ENCODE data around the gene WDR54. TPM values are rescaled to one million over a fixed set of nuclear protein-coding genes. Genes with fewer than 3 reads are reported as not detected.
A peak's percentile ranks its signal among the peaks of the same experiment; 100 is the strongest.

The WDR54 gene
- total and polyA plus RNA-seq, 10 of the 15 experiments (the other 5 are each of a cell fraction or from before 2014, with no cell fraction given): 38.2 to 116 (median 89.1) TPM

GRCh38 chr2:74472945-74473258, 51.4 kb downstream of the WDR54 start:
- ChIA-PET SMC1A (ENCODE audit: uncharacterized antibody, unreplicated experiment) (interaction anchor here (0.6 to 2.4 kb wide), 12 partner anchors 9 to 472 kb away, joined by 3 to 11 read pairs (median 4); partner anchors contain the start of genes CCDC142 and TTC31), CTCF (interaction anchor here (0.6 to 2.7 kb wide), 10 partner anchors 9 to 223 kb away, joined by 3 to 20 read pairs (median 6); partner anchors contain the start of genes CCDC142 and TTC31), RAD21 (ENCODE audit: unreplicated experiment) (interaction anchor here (0.7 to 2.1 kb wide), 4 partner anchors 9 to 33 kb away, joined by 3 to 20 read pairs (median 4); partner anchors contain the start of genes CCDC142, TTC31 and WBP1), POLR2A (interaction anchor here (0.6 to 2.7 kb wide), 12 partner anchors 9 to 1064 kb away, joined by 3 to 22 read pairs (median 4); partner anchors contain the start of genes CCDC142, INO80B, TTC31 and WBP1)
- peaks cover 0 to 3% of the 10 kb centered on the region in 2 experiments; a peak in 2 of 4 replicates for H3K36me3 ChIP-seq (ENCODE audit: control insufficient read depth in 2 of 2, insufficient read depth in 2 of 2, low read length in 1 of 2)
- peak overlapping the region; percentile 91 for H2AFZ ChIP-seq (ENCODE audit: control insufficient read depth, low read depth, low read length)
- H4K20me1 ChIP-seq (ENCODE audit: control insufficient read depth, insufficient read depth): no peaks in the 10 kb centered on the region
- H3K27ac ChIP-seq (ENCODE audit: control insufficient read depth, insufficient read depth): peak overlapping the region; percentile 93
- BruUV-seq (replicated peaks): TSS peak; percentile 96
- peak overlapping the region; percentile 89 for H3K4me3 ChIP-seq
- no peaks in the 10 kb centered on the region for H3K27me3 ChIP-seq (replicated peaks in 1 of 2; ENCODE audit: control insufficient read depth in 2 of 2, insufficient read depth in 2 of 2, low read length in 1 of 2)
- in situ Hi-C loops (cut with MboI): no loop called here
- DNase-seq (ENCODE audit: low read depth, low spot score) (no peak), ATAC-seq (peak; percentile 9; the same call in 1 of the 3 replicates), FAIRE-seq (no peak)
- 0 out of 2 replicates have a peak, but pooled peaks have one; percentile 24 for TF ChIP-seq MTA3 (IDR thresholded peaks at IDR 0.05; ENCODE audit: borderline replicate concordance, low read length)
- TF ChIP-seq GATAD2B (conservative IDR thresholded peaks at IDR 0.05; ENCODE audit: low read depth): no peak
- H3K79me2 ChIP-seq (ENCODE audit: control insufficient read depth, insufficient read depth, low read length): peaks cover 10% of the 10 kb centered on the region
- intact Hi-C loops (cut with micrococcal nuclease; ENCODE audit: unreplicated experiment): no loop called here
- peak overlapping the region; percentile 85 for H3K9ac ChIP-seq (ENCODE audit: control insufficient read depth, insufficient read depth, low read length)
- WGBS (ENCODE audit: insufficient coverage, insufficient replicate concordance, low lambda C conversion rate, missing lambda C conversion rate): 9% methylated on average over 7 of the region's 7 CpGs
- 0 out of 2 replicates have a peak, but pooled peaks cover 6% of the 10 kb centered on the region for H3K4me1 ChIP-seq (ENCODE audit: control insufficient read depth, insufficient read depth, low read length)
- no peaks in the 10 kb centered on the region for H3K9me3 ChIP-seq (replicated peaks; ENCODE audit: control insufficient read depth, insufficient read depth, low read length)
- peak overlapping the region; percentile 99 for H3K4me2 ChIP-seq (ENCODE audit: control insufficient read depth, insufficient read depth)

GRCh38 chr2:74474481-74474880, 53.0 kb downstream of the WDR54 start:
- H3K27me3 ChIP-seq (replicated peaks in 1 of 2; ENCODE audit: control insufficient read depth in 2 of 2, insufficient read depth in 2 of 2, low read length in 1 of 2): no peaks in the 10 kb centered on the region
- H3K4me2 ChIP-seq (ENCODE audit: control insufficient read depth, insufficient read depth): no peak overlapping the region
- no peak overlapping the region for H3K27ac ChIP-seq (ENCODE audit: control insufficient read depth, insufficient read depth)
- no peaks in the 10 kb centered on the region for H3K9me3 ChIP-seq (replicated peaks; ENCODE audit: control insufficient read depth, insufficient read depth, low read length)
- H2AFZ ChIP-seq (ENCODE audit: control insufficient read depth, low read depth, low read length): no peak overlapping the region
- intact Hi-C loops (cut with micrococcal nuclease; ENCODE audit: unreplicated experiment) (no loop called here), in situ Hi-C loops (cut with MboI) (no loop called here)
- 0 out of 2 replicates have a peak, but pooled peaks cover 6% of the 10 kb centered on the region for H3K4me1 ChIP-seq (ENCODE audit: control insufficient read depth, insufficient read depth, low read length)
- BruUV-seq (replicated peaks): no TSS peak
- ATAC-seq: no peak
- DNase-seq (ENCODE audit: low read depth, low spot score): no peak
- H3K36me3 ChIP-seq (ENCODE audit: control insufficient read depth in 2 of 2, insufficient read depth in 2 of 2, low read length in 1 of 2): peaks cover 0 to 3% of the 10 kb centered on the region in 2 experiments; a peak in 2 of 4 replicates
- ChIA-PET SMC1A (ENCODE audit: uncharacterized antibody, unreplicated experiment) (interaction anchor here (0.6 to 2.4 kb wide), 7 partner anchors 8 to 225 kb away, joined by 3 to 11 read pairs (median 3); partner anchors contain the start of genes CCDC142, PCGF1 and TTC31), RAD21 (ENCODE audit: unreplicated experiment) (interaction anchor here (1.0 to 1.2 kb wide), 2 partner anchors 16 to 225 kb away, joined by 3 to 4 read pairs; partner anchors contain the start of gene WBP1), CTCF (interaction anchor here (0.7 to 2.6 kb wide), 5 partner anchors 8 to 225 kb away, joined by 3 to 10 read pairs (median 3); partner anchors contain the start of genes C2orf81, CCDC142, TTC31 and WBP1), POLR2A (interaction anchor here (0.6 to 1.6 kb wide), 6 partner anchors 8 to 112 kb away, joined by 3 to 5 read pairs (median 3); partner anchors contain the start of genes CCDC142 and MOGS)
- no peak for FAIRE-seq
- WGBS (ENCODE audit: insufficient coverage, insufficient replicate concordance, low lambda C conversion rate, missing lambda C conversion rate): 91% methylated on average over 6 of the region's 6 CpGs
- H3K4me3 ChIP-seq: no peak overlapping the region
- peaks cover 10% of the 10 kb centered on the region for H3K79me2 ChIP-seq (ENCODE audit: control insufficient read depth, insufficient read depth, low read length)
- no peak overlapping the region for H3K9ac ChIP-seq (ENCODE audit: control insufficient read depth, insufficient read depth, low read length)
- no peaks in the 10 kb centered on the region for H4K20me1 ChIP-seq (ENCODE audit: control insufficient read depth, insufficient read depth)
- TF ChIP-seq RCOR1 (conservative IDR thresholded peaks at IDR 0.05; ENCODE audit: low read depth, low read length) (no peak), POLR2A (IDR thresholded peaks at IDR 0.05; ENCODE audit: low read depth, low read length) (no peak), POU2F2 (IDR thresholded peaks at IDR 0.05; ENCODE audit: borderline replicate concordance, low read depth, low read length) (no peak), RELA (IDR thresholded peaks at IDR 0.05; ENCODE audit: borderline replicate concordance, partially characterized antibody) (no peak), NR2C1 (IDR thresholded peaks at IDR 0.05) (no peak), ZNF592 (IDR thresholded peaks at IDR 0.05) (no peak)

Data from GM12878 (cell line).